ENCODE measurements around the gene ZNF106.

- TF ChIP-seq SUZ12 (IDR thresholded peaks at IDR 0.05; ENCODE audit: extremely low read depth, insufficient read depth, insufficient read length), result no peak
- TF ChIP-seq YY1 (IDR thresholded peaks at IDR 0.05; ENCODE audit: insufficient read depth, insufficient read length), result no peak
Measured at GRCh38 chr15:42445551-42445950, 45.4 kb downstream of the ZNF106 start.

Data from NT2/D1 (cell line).